ENCODE measurements around the gene ZNF362. TPM values are rescaled to one million over a fixed set of nuclear protein-coding genes. Genes with fewer than 3 reads are reported as not detected.

The ZNF362 gene
- total and polyA plus RNA-seq, 2 of the 13 experiments (the other 11 are each of a cell fraction or from before 2014, with no cell fraction given) = 8.3 to 14.2 TPM

- peak; percentile 91 for TF ChIP-seq RERE (CRISPR knock-in tag; IDR thresholded peaks at IDR 0.05; ENCODE audit: low read depth)
- no peak for TF ChIP-seq ZNF672 (CRISPR knock-in tag; IDR thresholded peaks at IDR 0.05)
- TF ChIP-seq ZBTB2 (CRISPR knock-in tag; IDR thresholded peaks at IDR 0.05; ENCODE audit: low read depth) = no peak; the same call in 1 of the 2 replicates
- no peak for TF ChIP-seq PAX8 (CRISPR knock-in tag; IDR thresholded peaks at IDR 0.05; ENCODE audit: borderline replicate concordance)
- no peak for TF ChIP-seq ATRX (CRISPR knock-in tag; IDR thresholded peaks at IDR 0.05; ENCODE audit: borderline replicate concordance)
- TF ChIP-seq NR1H2 (CRISPR knock-in tag; IDR thresholded peaks at IDR 0.05; ENCODE audit: borderline replicate concordance, low read depth) = no peak
- TF ChIP-seq HOXA5 (CRISPR knock-in tag; IDR thresholded peaks at IDR 0.05) = 0 out of 2 replicates have a peak, but pooled peaks have one; percentile 47
- 0 out of 2 replicates have a peak, but pooled peaks have one; percentile 15 for TF ChIP-seq KDM1A (CRISPR knock-in tag; IDR thresholded peaks at IDR 0.05)
- TF ChIP-seq, protein P1, sequence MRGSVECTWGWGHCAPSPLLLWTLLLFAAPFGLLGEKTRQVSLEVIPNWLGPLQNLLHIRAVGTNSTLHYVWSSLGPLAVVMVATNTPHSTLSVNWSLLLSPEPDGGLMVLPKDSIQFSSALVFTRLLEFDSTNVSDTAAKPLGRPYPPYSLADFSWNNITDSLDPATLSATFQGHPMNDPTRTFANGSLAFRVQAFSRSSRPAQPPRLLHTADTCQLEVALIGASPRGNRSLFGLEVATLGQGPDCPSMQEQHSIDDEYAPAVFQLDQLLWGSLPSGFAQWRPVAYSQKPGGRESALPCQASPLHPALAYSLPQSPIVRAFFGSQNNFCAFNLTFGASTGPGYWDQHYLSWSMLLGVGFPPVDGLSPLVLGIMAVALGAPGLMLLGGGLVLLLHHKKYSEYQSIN (CRISPR knock-in tag; IDR thresholded peaks at IDR 0.05; ENCODE audit: borderline replicate concordance) = no peak
- TF ChIP-seq FOXA1 (IDR thresholded peaks at IDR 0.05) = peak; percentile 96
- TF ChIP-seq FOXA1 (CRISPR knock-in tag; IDR thresholded peaks at IDR 0.05) = peak; percentile 99
- TF ChIP-seq ZNF609 (CRISPR knock-in tag; IDR thresholded peaks at IDR 0.05; ENCODE audit: borderline replicate concordance) = peak; percentile 97
- peak; percentile 36; the same call in 1 of the 2 replicates for TF ChIP-seq SPEN (CRISPR knock-in tag; IDR thresholded peaks at IDR 0.05; ENCODE audit: low read depth)
- TF ChIP-seq ZNF883 (CRISPR knock-in tag; IDR thresholded peaks at IDR 0.05; ENCODE audit: not compliant biosample characterization) = peak; percentile 58
- TF ChIP-seq ZFP36 (IDR thresholded peaks at IDR 0.05; ENCODE audit: borderline replicate concordance, low read depth, low read length, partially characterized antibody) = no peak
- TF ChIP-seq NFIC (IDR thresholded peaks at IDR 0.05; ENCODE audit: low read length) = peak; percentile 73; the same call in 1 of the 2 replicates
These were observed 85.9 kb downstream of the ZNF362 start (continued) for GRCh38 chr1:33342041-33342723.

Data from HepG2 (cell line).